GM12878 (cell line): ENCODE data around the gene RAB44. TPM values are rescaled to one million over a fixed set of nuclear protein-coding genes. Genes with fewer than 3 reads are reported as not detected.

Experiments used
- ATAC-seq: fragments of 200-7000 bp; cut with Tn5 transposase; 3 replicates; pipeline ENCODE4 v1.9.1; 2020; ENCODE audit warnings: mild to moderate bottlenecking, moderate library complexity
- BruUV-seq: library from RNA; stranded (reverse); fragments of 400-500 nt; replicated peaks from 2 replicates; lab custom pipeline; 2021; lab: Mats Ljungman, UMichigan
- CTCF ChIA-PET: fragments of 300-600 bp; sonication (Branson Sonifier 250); formaldehyde crosslinking; extraction: SDS; loops from one replicate; lab custom pipeline; 2021; ENCODE audit warnings: inconsistent platforms; lab: Yijun Ruan, JAX
- POLR2A ChIA-PET: fragments of 350-600 bp; formaldehyde crosslinking; extraction: SDS; loops from one replicate; lab custom pipeline; 2021; ENCODE audit warnings: inconsistent platforms; lab: Charles Lee
- RAD21 ChIA-PET: fragments of 300-600 bp; sonication (Branson Sonifier 250); formaldehyde crosslinking; loops from one replicate; lab custom pipeline; 2023; ENCODE audit warnings: antibody characterized with exemption; ENCODE audit not compliant: unreplicated experiment; lab: Charles Lee
- SMC1A ChIA-PET: fragments of 300-600 bp; sonication (Branson Sonifier 250); formaldehyde crosslinking; loops from one replicate; lab custom pipeline; 2023; ENCODE audit not compliant: unreplicated experiment, uncharacterized antibody; lab: Charles Lee
- DNase-seq: peaks from one replicate; pipeline ENCODE4 v3.0.0-alpha.2; 2011; ENCODE audit warnings: low read depth, low spot score
- FAIRE-seq: peaks from 3 replicates; lab custom pipeline; 2011; peaks lifted over from hg19 to GRCh38; lab: Jason Lieb, UNC
- H2AFZ ChIP-seq: 2 replicates; pipeline ENCODE4 v1.6.0; 2011; ENCODE audit warnings: low read depth, low read length, control low read depth; ENCODE audit not compliant: control insufficient read depth
- H3K27ac ChIP-seq: 2 replicates; pipeline ENCODE4 v1.5.1; 2011; ENCODE audit warnings: control low read depth; ENCODE audit not compliant: control insufficient read depth, insufficient read depth
- H3K27me3 ChIP-seq, 2 experiments: replicated peaks in 1 of 2; 2 replicates each; pipeline versions ENCODE4 v1.6.0 to v1.6.1; 2011; ENCODE audit warnings: low read length in 1 of 2; ENCODE audit not compliant: control insufficient read depth in 2 of 2, insufficient read depth in 2 of 2
- H3K36me3 ChIP-seq, 2 experiments: 2 replicates each; pipeline ENCODE4 v1.5.1; 2011; ENCODE audit warnings: low read length in 1 of 2; ENCODE audit not compliant: control insufficient read depth in 2 of 2, insufficient read depth in 2 of 2
- H3K4me1 ChIP-seq: 2 replicates; pipeline ENCODE4 v1.6.1; 2011; ENCODE audit warnings: mild to moderate bottlenecking, low read length, moderate library complexity, mixed read lengths; ENCODE audit not compliant: control insufficient read depth, insufficient read depth
- H3K4me2 ChIP-seq: 2 replicates; pipeline ENCODE4 v1.6.0; 2011; ENCODE audit warnings: control low read depth; ENCODE audit not compliant: control insufficient read depth, insufficient read depth
- H3K4me3 ChIP-seq: fragments of 200-600 bp; sonication (generic); 2 replicates; pipeline ENCODE4 v1.5.1; 2016
- H3K79me2 ChIP-seq: 2 replicates; pipeline ENCODE4 v1.6.0; 2011; ENCODE audit warnings: low read length; ENCODE audit not compliant: control insufficient read depth, insufficient read depth
- H3K9ac ChIP-seq: 2 replicates; pipeline ENCODE4 v1.8.0; 2011; ENCODE audit warnings: low read length, control low read depth, mixed read lengths; ENCODE audit not compliant: control insufficient read depth, insufficient read depth
- H3K9me3 ChIP-seq: replicated peaks from 3 replicates; pipeline ENCODE4 v1.5.1; 2011; ENCODE audit warnings: mild to moderate bottlenecking, low read length; ENCODE audit not compliant: control insufficient read depth, insufficient read depth
- H4K20me1 ChIP-seq: 2 replicates; pipeline ENCODE4 v1.6.0; 2011; ENCODE audit not compliant: control insufficient read depth, insufficient read depth
- BCL11A ChIP-seq: IDR thresholded peaks from 2 replicates; pipeline ENCODE4 v1.6.1; 2011; ENCODE audit warnings: low read depth, low read length
- BRCA1 ChIP-seq: IDR thresholded peaks from 2 replicates; pipeline ENCODE4 v1.6.1; 2011; ENCODE audit warnings: low read depth, low read length, improper control_type of control experiment
- ETV6 ChIP-seq, 2 experiments: fragments of 450-650 bp in 1 of 2; IDR thresholded peaks in 1 of 2; conservative IDR thresholded peaks in 1 of 2; 2 replicates each; pipeline ENCODE4 v1.6.1; 2014; ENCODE audit warnings: antibody characterized with exemption in 1 of 2, borderline replicate concordance in 1 of 2, low read depth in 1 of 2, mild to moderate bottlenecking in 1 of 2, moderate library complexity in 1 of 2
- FOXK2 ChIP-seq: fragments of 450-650 bp; IDR thresholded peaks from 2 replicates; pipeline ENCODE4 v1.6.1; 2017; ENCODE audit warnings: mild to moderate bottlenecking, moderate library complexity
- IKZF2 ChIP-seq, 2 experiments: fragments of 450-650 bp; IDR thresholded peaks; 2 replicates each; pipeline ENCODE4 v1.6.1; 2017; ENCODE audit warnings: mild to moderate bottlenecking in 2 of 2, moderate library complexity in 2 of 2
- JUND ChIP-seq: IDR thresholded peaks from 2 replicates; pipeline ENCODE4 v1.6.1; 2012; ENCODE audit warnings: low read depth, mild to moderate bottlenecking, low read length, improper control_type of control experiment, moderate library complexity
- NBN ChIP-seq: fragments of 450-650 bp; IDR thresholded peaks from 2 replicates; pipeline ENCODE4 v1.6.1; 2016
- NFIC ChIP-seq: IDR thresholded peaks from 2 replicates; pipeline ENCODE4 v1.6.1; 2012; ENCODE audit warnings: low read depth, mild to moderate bottlenecking, inconsistent platforms, low read length, moderate library complexity
- POLR2AphosphoS5 ChIP-seq: IDR thresholded peaks from 2 replicates; pipeline ENCODE4 v1.6.1; 2011; ENCODE audit warnings: mild to moderate bottlenecking, low read length, inconsistent platforms
- SREBF2 ChIP-seq: IDR thresholded peaks from 2 replicates; pipeline ENCODE4 v1.6.1; 2012; ENCODE audit warnings: mild to moderate bottlenecking, low read length
- TCF12 ChIP-seq: IDR thresholded peaks from 2 replicates; pipeline ENCODE4 v1.6.1; 2011; ENCODE audit warnings: low read depth, mild to moderate bottlenecking, low read length
- TCF3 ChIP-seq: IDR thresholded peaks from 2 replicates; pipeline ENCODE4 v1.6.1; 2012; ENCODE audit warnings: low read depth, mild to moderate bottlenecking, low read length, borderline replicate concordance; ENCODE audit not compliant: insufficient read depth
- WGBS: methylation state at CpG from one replicate; pipeline ENCODE4 v1.1.6; 2016; ENCODE audit warnings: low lambda C conversion rate; ENCODE audit not compliant: insufficient replicate concordance, insufficient coverage; ENCODE audit errors: missing lambda C conversion rate; 5-methylcytosine and 5-hydroxymethylcytosine counted together
- in situ Hi-C: fragments of 300-500 bp; cut with MboI; formaldehyde crosslinking; loops from 9 replicates; pipeline ENCODE4 v1.14.3; 2018; ENCODE audit warnings: mixed read lengths
- intact Hi-C: fragments of 100-400 bp; cut with micrococcal nuclease; formaldehyde crosslinking; loops from one replicate; pipeline ENCODE4 v1.14.2; 2022; ENCODE audit not compliant: unreplicated experiment
- polyA plus RNA-seq, 11 experiments: library from polyadenylated mRNA; depleted of rRNA in 4 of 11; unstranded in 6 of 11; stranded (reverse) in 5 of 11; fragments of >200 nt; fragmentation: Nextera tagmentation in 4 of 11; fragmentation: Illumina TruSeq in 1 of 11; extraction: Ambion mirVana in 4 of 11; extraction: Trizol in 1 of 11; gene quantifications; 1 replicate in 1 of 11; 2 replicates in 10 of 11; pipeline versions ENCODE4 v1.2.1 to v1.2.3, GENCODE V29; 2011 to 2016; ENCODE audit warnings: inconsistent platforms in 2 of 11, missing spikeins in 2 of 11, low read depth in 1 of 11
- total RNA-seq, 4 experiments: library from RNA; depleted of rRNA in 3 of 4; stranded (reverse); fragments of >200 nt in 3 of 4; fragmentation: Illumina TruSeq in 1 of 4; extraction: Trizol in 1 of 4; gene quantifications; 2 replicates each; pipeline versions ENCODE4 v1.2.1 to v1.2.3, GENCODE V29; 2013 to 2021
- TF ChIP-seq, protein P1 (sequence below): fragments of 450-650 bp; formaldehyde crosslinking; IDR thresholded peaks from 2 replicates; pipeline ENCODE4 v1.4.0; 2020; ENCODE audit warnings: mild to moderate bottlenecking, moderate library complexity
- TF ChIP-seq, protein P2 (sequence below): IDR thresholded peaks from 2 replicates; pipeline ENCODE4 v1.6.1; 2011; ENCODE audit warnings: borderline replicate concordance, low read depth, mild to moderate bottlenecking, moderate library complexity, mixed read lengths, low read length; ENCODE audit not compliant: insufficient read depth; ENCODE audit errors: extremely low read length

RAB44 gene
- total and polyA plus RNA-seq, 10 of the 15 experiments (the other 5 are each of a cell fraction or from before 2014, with no cell fraction given), result 0.01 to 0.08 (median 0.05) TPM; not detected in 2

- ChIA-PET CTCF (interaction anchor here (0.9 to 1.1 kb wide), 2 partner anchors 22 to 47 kb away, joined by 3 read pairs; no protein-coding TSS in a partner anchor), SMC1A (interaction anchor here (0.6 kb wide), 1 partner anchor 266 kb away, joined by 3 read pairs; no protein-coding TSS in a partner anchor), POLR2A (interaction anchor here (0.5 to 1.2 kb wide), 2 partner anchors 16 to 142 kb away, joined by 3 read pairs; no protein-coding TSS in a partner anchor), RAD21 (interaction anchor here (1.0 kb wide), 1 partner anchor 21 kb away, joined by 3 read pairs; no protein-coding TSS in a partner anchor)
- H2AFZ ChIP-seq, result no peak overlapping the region
- no peak for TF ChIP-seq ETV6 (conservative IDR thresholded peaks at IDR 0.05 in 1 of 2, IDR thresholded peaks at IDR 0.05 in 1 of 2; ENCODE audit: borderline replicate concordance in 1 of 2, low read depth in 1 of 2)
- no peak for TF ChIP-seq POLR2AphosphoS5
- TF ChIP-seq TCF12, result no peak
- TF ChIP-seq TCF3, result no peak
- no peak for TF ChIP-seq FOXK2
- no peak for TF ChIP-seq NBN
- no peak for TF ChIP-seq NFIC
- no peak for TF ChIP-seq IKZF2 (IDR thresholded peaks at IDR 0.05)
- no peak for TF ChIP-seq SREBF2
- TF ChIP-seq, protein P1, sequence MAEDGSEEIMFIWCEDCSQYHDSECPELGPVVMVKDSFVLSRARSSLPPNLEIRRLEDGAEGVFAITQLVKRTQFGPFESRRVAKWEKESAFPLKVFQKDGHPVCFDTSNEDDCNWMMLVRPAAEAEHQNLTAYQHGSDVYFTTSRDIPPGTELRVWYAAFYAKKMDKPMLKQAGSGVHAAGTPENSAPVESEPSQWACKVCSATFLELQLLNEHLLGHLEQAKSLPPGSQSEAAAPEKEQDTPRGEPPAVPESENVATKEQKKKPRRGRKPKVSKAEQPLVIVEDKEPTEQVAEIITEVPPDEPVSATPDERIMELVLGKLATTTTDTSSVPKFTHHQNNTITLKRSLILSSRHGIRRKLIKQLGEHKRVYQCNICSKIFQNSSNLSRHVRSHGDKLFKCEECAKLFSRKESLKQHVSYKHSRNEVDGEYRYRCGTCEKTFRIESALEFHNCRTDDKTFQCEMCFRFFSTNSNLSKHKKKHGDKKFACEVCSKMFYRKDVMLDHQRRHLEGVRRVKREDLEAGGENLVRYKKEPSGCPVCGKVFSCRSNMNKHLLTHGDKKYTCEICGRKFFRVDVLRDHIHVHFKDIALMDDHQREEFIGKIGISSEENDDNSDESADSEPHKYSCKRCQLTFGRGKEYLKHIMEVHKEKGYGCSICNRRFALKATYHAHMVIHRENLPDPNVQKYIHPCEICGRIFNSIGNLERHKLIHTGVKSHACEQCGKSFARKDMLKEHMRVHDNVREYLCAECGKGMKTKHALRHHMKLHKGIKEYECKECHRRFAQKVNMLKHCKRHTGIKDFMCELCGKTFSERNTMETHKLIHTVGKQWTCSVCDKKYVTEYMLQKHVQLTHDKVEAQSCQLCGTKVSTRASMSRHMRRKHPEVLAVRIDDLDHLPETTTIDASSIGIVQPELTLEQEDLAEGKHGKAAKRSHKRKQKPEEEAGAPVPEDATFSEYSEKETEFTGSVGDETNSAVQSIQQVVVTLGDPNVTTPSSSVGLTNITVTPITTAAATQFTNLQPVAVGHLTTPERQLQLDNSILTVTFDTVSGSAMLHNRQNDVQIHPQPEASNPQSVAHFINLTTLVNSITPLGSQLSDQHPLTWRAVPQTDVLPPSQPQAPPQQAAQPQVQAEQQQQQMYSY (CRISPR knock-in tag), result no peak
- TF ChIP-seq BCL11A, result no peak
- TF ChIP-seq, protein P2, sequence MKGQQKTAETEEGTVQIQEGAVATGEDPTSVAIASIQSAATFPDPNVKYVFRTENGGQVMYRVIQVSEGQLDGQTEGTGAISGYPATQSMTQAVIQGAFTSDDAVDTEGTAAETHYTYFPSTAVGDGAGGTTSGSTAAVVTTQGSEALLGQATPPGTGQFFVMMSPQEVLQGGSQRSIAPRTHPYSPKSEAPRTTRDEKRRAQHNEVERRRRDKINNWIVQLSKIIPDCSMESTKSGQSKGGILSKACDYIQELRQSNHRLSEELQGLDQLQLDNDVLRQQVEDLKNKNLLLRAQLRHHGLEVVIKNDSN, result no peak
- TF ChIP-seq BRCA1, result no peak
- no peak for TF ChIP-seq JUND
- no peak overlapping the region for H3K4me3 ChIP-seq
- no peaks in the 10 kb centered on the region for H4K20me1 ChIP-seq
- 73% methylated on average over 14 of the region's 14 CpGs for whole genome bisulfite sequencing
- no peak for DNase-seq
- no peaks in the 10 kb centered on the region for H3K79me2 ChIP-seq
- no peak overlapping the region for H3K27ac ChIP-seq
- no TSS peak for BruUV-seq
- no peaks in the 10 kb centered on the region for H3K36me3 ChIP-seq
- H3K4me2 ChIP-seq, result no peak overlapping the region
- FAIRE-seq, result no peak
- H3K9me3 ChIP-seq, result no peaks in the 10 kb centered on the region
- in situ Hi-C loops, result no loop called here
- no peaks in the 10 kb centered on the region; the same call in 1 of the 2 replicates for H3K4me1 ChIP-seq
- intact Hi-C loops, result no loop called here
- H3K9ac ChIP-seq, result no peak overlapping the region
- no peak for ATAC-seq
- H3K27me3 ChIP-seq, result no peaks in the 10 kb centered on the region
Observed at GRCh38 chr6:36737043-36737785, 39.6 kb downstream of the RAB44 start.
